Tibial nerve (tissue), 4 donors: ENCODE data around the gene SDK2.

Experiments
- EP300 ChIP-seq, 2 donors: sonication (generic); formaldehyde crosslinking; IDR thresholded peaks; one replicate each; pipeline ENCODE4 v1.6.1; 2017; ENCODE audit warnings: antibody characterized with exemption in 2 of 2, mild to moderate bottlenecking in 1 of 2
- TF ChIP-seq, protein P1 (sequence below), 5 experiments: fragments of 200-600 bp in 3 of 5; fragments of 450-650 bp in 2 of 5; sonication (generic) in 3 of 5; IDR thresholded peaks; one replicate each; pipeline ENCODE4 v1.5.1; 2016 to 2019; ENCODE audit warnings: antibody characterized with exemption in 5 of 5, mild to moderate bottlenecking in 3 of 5, moderate library complexity in 2 of 5

DNA sequence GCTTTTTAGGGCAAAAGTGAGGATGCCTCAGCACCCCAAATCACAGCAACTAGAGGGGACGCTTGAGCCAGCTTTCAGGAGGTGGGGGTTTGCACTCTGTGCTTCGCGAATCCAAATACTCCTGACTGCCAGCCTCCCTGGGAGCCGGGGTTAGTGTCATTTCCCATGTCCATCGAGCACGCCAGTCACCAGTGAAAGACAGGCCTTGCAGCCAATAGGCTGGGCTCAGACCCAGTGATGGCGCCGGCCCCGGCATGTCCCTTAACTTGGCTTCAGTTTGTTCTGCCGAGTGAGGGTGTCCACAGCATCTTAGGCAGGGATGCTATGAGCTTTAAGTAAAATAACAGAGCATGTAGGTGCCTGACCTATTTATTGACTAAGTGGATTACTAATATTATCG is 281.5 kb downstream of the SDK2 start:
- no peak for TF ChIP-seq EP300 (IDR thresholded peaks at IDR 0.05)
- TF ChIP-seq, protein P1, sequence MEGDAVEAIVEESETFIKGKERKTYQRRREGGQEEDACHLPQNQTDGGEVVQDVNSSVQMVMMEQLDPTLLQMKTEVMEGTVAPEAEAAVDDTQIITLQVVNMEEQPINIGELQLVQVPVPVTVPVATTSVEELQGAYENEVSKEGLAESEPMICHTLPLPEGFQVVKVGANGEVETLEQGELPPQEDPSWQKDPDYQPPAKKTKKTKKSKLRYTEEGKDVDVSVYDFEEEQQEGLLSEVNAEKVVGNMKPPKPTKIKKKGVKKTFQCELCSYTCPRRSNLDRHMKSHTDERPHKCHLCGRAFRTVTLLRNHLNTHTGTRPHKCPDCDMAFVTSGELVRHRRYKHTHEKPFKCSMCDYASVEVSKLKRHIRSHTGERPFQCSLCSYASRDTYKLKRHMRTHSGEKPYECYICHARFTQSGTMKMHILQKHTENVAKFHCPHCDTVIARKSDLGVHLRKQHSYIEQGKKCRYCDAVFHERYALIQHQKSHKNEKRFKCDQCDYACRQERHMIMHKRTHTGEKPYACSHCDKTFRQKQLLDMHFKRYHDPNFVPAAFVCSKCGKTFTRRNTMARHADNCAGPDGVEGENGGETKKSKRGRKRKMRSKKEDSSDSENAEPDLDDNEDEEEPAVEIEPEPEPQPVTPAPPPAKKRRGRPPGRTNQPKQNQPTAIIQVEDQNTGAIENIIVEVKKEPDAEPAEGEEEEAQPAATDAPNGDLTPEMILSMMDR (IDR thresholded peaks at IDR 0.05): no peak
